ENCODE data around the gene REPS2. TPM values are rescaled to one million over a fixed set of nuclear protein-coding genes. Genes with fewer than 3 reads are reported as not detected.

Gene REPS2
- total RNA-seq, 1 experiment from 2014 or later, result 0.04 TPM

GRCh38 chrX:17164079-17164478 is 217.6 kb downstream of the REPS2 start:
- Histone ChIP-seq H3K36me3 (ENCODE audit: insufficient read depth, low read length, poor library complexity, severe bottlenecking) (no peaks in the 10 kb centered on the region), H3K4me3 (ENCODE audit: low read depth, low read length, poor library complexity, severe bottlenecking) (no peak overlapping the region), H3K27me3 (replicated peaks; ENCODE audit: insufficient read depth, low read depth, low read length, poor library complexity) (no peaks in the 10 kb centered on the region), H3K4me1 (ENCODE audit: insufficient read depth, low read length, poor library complexity, severe bottlenecking) (no peaks in the 10 kb centered on the region), H3K27ac (ENCODE audit: low read depth, low read length, poor library complexity, severe bottlenecking) (no peak overlapping the region), H3K9me3 (ENCODE audit: low read depth, low read length, poor library complexity, severe bottlenecking) (peaks cover 18% of the 10 kb centered on the region)
- no TSS peak for BruUV-seq (replicated peaks)
- TF ChIP-seq CTCF (conservative IDR thresholded peaks at IDR 0.05; ENCODE audit: low read depth, low read length) (no peak), EZH2 (IDR thresholded peaks at IDR 0.05; ENCODE audit: borderline replicate concordance, low read depth, low read length, poor library complexity, severe bottlenecking) (no peak)
- POLR2A ChIA-PET (ENCODE audit: low non-redundant PET), result no interaction called here
- CTCF ChIA-PET, result no interaction called here
- intact Hi-C loops (cut with micrococcal nuclease; ENCODE audit: unreplicated experiment), result no loop called here
- DNase-seq (ENCODE audit: low spot score), result no peak

DNA sequence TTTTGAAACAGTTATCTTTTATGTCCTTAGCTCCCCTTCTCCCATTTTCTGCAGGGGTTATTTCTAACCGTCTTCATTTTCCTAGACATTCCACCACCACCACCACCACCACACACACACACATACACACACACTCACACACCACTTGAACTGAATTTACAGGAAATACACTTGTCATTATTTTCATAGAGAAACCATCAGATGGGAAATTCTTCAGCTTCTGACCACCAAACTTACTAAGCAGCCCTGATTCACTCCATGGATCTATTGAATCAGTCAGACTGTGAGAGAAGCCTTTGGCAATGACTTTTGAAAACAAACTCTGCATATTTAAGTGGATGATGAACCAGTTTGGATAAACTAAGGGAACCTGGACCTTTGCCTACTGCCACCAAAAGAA is 218.5 kb downstream of the REPS2 start:
- no peak for DNase-seq (ENCODE audit: low spot score)
- POLR2A ChIA-PET (ENCODE audit: low non-redundant PET), result no interaction called here
- CTCF ChIA-PET, result no interaction called here
- TF ChIP-seq CTCF (conservative IDR thresholded peaks at IDR 0.05; ENCODE audit: low read depth, low read length), result no peak
- no peak for TF ChIP-seq EZH2 (IDR thresholded peaks at IDR 0.05; ENCODE audit: borderline replicate concordance, low read depth, low read length, poor library complexity, severe bottlenecking)
- Histone ChIP-seq H3K27ac (ENCODE audit: low read depth, low read length, poor library complexity, severe bottlenecking) (no peak overlapping the region), H3K4me3 (ENCODE audit: low read depth, low read length, poor library complexity, severe bottlenecking) (no peak overlapping the region), H3K9me3 (ENCODE audit: low read depth, low read length, poor library complexity, severe bottlenecking) (peaks cover 18% of the 10 kb centered on the region), H3K36me3 (ENCODE audit: insufficient read depth, low read length, poor library complexity, severe bottlenecking) (no peaks in the 10 kb centered on the region), H3K27me3 (replicated peaks; ENCODE audit: insufficient read depth, low read depth, low read length, poor library complexity) (no peaks in the 10 kb centered on the region), H3K4me1 (ENCODE audit: insufficient read depth, low read length, poor library complexity, severe bottlenecking) (no peaks in the 10 kb centered on the region)
- intact Hi-C loops (cut with micrococcal nuclease; ENCODE audit: unreplicated experiment), result no loop called here
- no TSS peak for BruUV-seq (replicated peaks)

GRCh38 chrX:17167915-17168314 is 221.5 kb downstream of the REPS2 start:
- Histone ChIP-seq H3K36me3 (ENCODE audit: insufficient read depth, low read length, poor library complexity, severe bottlenecking) (no peaks in the 10 kb centered on the region), H3K27ac (ENCODE audit: low read depth, low read length, poor library complexity, severe bottlenecking) (no peak overlapping the region), H3K4me3 (ENCODE audit: low read depth, low read length, poor library complexity, severe bottlenecking) (no peak overlapping the region), H3K9me3 (ENCODE audit: low read depth, low read length, poor library complexity, severe bottlenecking) (peaks cover 12% of the 10 kb centered on the region), H3K27me3 (replicated peaks; ENCODE audit: insufficient read depth, low read depth, low read length, poor library complexity) (no peaks in the 10 kb centered on the region), H3K4me1 (ENCODE audit: insufficient read depth, low read length, poor library complexity, severe bottlenecking) (no peaks in the 10 kb centered on the region)
- no TSS peak for BruUV-seq (replicated peaks)
- ChIA-PET POLR2A (ENCODE audit: low non-redundant PET) (no interaction called here), CTCF (no interaction called here)
- intact Hi-C loops (cut with micrococcal nuclease; ENCODE audit: unreplicated experiment), result no loop called here
- no peak for DNase-seq (ENCODE audit: low spot score)
- TF ChIP-seq CTCF (conservative IDR thresholded peaks at IDR 0.05; ENCODE audit: low read depth, low read length) (no peak), EZH2 (IDR thresholded peaks at IDR 0.05; ENCODE audit: borderline replicate concordance, low read depth, low read length, poor library complexity, severe bottlenecking) (no peak)

Data from A673 (cell line).